H4 (cell line): ENCODE results near the gene PCYT1B. TPM values are rescaled to one million over a fixed set of nuclear protein-coding genes. Genes with fewer than 3 reads are reported as not detected.
"Not testable (repeated sequence)": the region's sequence is repeated elsewhere in the genome, so short reads cannot be mapped to it uniquely, and the experiment has no call there.

Experiments
- DNase-seq: peaks from one replicate; pipeline ENCODE4 v3.0.0-alpha.2; 2015; ENCODE audit warnings: low spot score
- total RNA-seq: library from RNA; depleted of rRNA; stranded (reverse); fragments of >200 nt; shearing (Covaris generic); gene quantifications from 2 replicates; pipeline ENCODE4 v1.2.3, GENCODE V29; 2014

The PCYT1B gene
- total RNA-seq, 1 experiment from 2014 or later = 0.46 TPM

DNA sequence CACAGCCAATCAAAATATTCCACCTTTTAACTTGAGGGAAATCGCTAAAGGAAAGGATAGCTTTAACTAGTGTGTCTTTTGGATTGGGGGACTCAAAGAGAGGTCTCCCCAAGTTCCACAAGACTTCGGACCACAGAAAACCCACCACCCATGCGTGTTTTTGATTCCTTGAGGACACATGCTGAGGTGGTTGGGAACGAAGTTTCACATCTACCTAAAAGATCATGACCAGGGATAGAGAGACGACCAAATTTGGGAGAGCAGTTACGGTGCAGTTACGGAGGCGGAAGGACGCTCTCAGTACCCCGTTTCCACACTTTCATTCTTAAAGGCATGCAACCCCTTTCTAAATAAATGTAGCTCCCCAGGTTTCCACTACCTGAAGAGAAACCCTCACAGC, 1.1 kb downstream of the PCYT1B start:
- DNase-seq = no peak

GRCh38 chrX:24643116-24643515, 4.0 kb downstream of the PCYT1B start:
- DNase-seq = no peak

DNA sequence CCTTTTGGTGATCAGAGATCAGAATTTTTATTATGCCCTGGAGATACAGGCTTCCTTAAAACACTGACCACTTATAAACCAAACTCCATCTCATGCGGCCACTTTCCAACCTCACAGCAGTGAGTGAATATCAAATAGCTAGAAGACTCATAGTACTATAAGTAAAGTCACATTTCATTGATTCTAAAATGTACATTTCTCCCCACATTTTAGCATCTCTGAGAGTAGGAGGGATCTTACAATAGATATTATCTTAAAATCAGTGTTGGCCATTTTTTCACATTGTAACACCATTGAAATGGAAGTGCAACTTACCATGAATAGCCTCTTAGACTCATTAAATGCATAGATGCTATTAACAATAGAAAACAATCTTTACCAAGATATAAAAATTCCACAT, 17.4 kb downstream of the PCYT1B start:
- DNase-seq = no peak

- DNase-seq = peak; percentile 84
Observed at GRCh38 chrX:24619647-24620046, 27.5 kb downstream of the PCYT1B start.

DNA sequence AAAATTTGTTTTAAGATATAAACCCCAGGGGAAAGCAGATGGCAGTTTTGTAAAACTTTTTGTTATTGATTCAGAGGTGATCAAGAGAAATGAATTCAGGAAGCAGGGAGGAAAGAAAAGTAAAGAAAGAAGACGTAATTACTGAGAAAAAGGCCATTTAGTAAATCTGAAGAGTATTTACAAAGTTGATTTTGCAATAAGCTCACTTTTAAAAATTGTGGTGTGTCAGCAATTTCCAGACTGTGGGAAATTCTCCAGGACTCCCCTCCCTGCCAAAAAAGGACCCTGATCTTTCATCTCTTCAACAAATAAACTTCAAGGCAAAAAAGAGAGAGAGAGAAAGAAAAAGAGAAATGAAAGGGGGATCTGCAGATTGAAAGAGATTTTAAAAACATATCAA, 36.6 kb downstream of the PCYT1B start:
- no peak for DNase-seq

DNA sequence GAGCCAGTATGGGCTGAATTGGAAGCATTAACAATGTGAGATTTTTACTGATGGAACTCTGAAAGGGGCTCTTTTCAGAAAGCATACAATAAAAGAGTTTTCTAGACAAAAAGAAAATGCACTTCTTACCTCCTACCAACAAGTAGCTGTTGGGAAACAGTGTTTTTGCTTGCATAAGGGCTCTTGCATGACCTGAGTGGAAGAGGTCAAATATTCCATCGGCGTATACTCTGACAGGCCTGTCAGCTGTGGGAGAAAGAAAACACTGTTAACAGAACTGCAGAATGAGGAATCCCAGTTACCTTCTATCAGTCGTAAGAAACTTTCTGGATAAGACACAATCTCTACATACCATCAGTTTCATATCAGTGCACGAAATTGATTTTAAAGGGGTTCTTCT, 39.5 kb downstream of the PCYT1B start:
- no peak for DNase-seq

DNA sequence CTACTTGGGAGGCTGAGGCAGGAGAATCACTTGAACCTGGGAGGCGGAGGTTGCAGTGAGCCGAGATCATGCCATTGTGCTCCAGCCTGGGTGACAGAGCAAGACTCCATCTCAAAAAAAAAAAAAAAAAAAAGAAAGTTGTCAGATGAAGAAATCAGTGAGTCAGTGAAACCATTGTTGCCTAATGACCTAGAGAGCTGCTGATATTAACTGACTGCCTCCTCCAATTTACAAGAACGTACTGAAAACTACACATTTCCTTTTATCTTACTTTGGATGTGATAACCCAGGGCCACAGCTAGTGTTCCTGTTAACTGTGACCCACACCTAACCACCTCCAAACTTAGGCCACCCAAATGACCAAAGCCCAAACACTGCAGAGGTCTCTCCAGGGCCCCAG, 41.2 kb downstream of the PCYT1B start:
- DNase-seq = not testable (repeated sequence)

- no peak for DNase-seq
Observed at GRCh38 chrX:24603191-24603590, 44.0 kb downstream of the PCYT1B start.

GRCh38 chrX:24601858-24602257, 45.3 kb downstream of the PCYT1B start:
- no peak for DNase-seq

DNA sequence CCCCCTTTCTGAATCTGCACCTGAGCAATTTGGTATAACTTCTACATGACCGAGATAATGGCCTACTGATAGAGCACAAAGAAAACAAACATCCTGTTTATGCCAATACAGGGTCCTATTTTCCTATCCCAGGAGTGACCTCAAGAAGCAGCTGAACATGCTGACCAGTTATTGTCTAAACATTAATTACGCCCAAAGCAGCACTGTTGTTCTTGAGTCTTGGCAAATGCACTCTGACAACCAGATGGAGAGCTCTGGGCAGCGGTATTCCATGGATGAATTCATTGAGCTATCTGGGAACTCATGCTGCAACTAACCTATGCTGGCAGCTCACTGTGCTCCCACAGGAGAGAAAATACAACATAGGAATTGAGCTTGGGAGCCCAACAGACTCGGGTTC, 52.6 kb downstream of the PCYT1B start:
- DNase-seq = no peak

- DNase-seq = no peak
Observed at GRCh38 chrX:24590111-24590510, 57.0 kb downstream of the PCYT1B start.

GRCh38 chrX:24577091-24577490, 70.1 kb downstream of the PCYT1B start:
- no peak for DNase-seq

- no peak for DNase-seq
Observed at GRCh38 chrX:24575496-24575895, 71.7 kb downstream of the PCYT1B start.

GRCh38 chrX:24574743-24575142, 72.4 kb downstream of the PCYT1B start:
- DNase-seq = peak; percentile 2

- DNase-seq = no peak
Observed at GRCh38 chrX:24567169-24567568, 80.0 kb downstream of the PCYT1B start.

DNA sequence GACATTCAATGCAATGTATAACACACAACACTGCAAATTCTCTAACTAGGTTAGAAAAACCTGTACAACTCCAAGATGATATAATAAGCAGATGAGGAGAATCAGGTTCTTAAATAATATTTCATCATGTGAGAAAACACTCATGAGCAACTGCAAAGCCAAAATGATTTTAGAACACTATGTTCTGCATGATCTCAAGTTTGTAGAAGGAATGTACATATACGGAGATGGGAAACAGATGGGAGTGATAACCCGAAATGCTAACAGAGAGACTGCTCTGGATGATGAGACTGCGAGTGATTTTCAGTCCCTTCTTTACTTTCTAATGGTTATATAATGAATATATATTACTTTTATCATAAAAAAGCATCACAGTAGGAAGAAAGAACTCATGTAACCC, 80.9 kb downstream of the PCYT1B start:
- no peak for DNase-seq

DNA sequence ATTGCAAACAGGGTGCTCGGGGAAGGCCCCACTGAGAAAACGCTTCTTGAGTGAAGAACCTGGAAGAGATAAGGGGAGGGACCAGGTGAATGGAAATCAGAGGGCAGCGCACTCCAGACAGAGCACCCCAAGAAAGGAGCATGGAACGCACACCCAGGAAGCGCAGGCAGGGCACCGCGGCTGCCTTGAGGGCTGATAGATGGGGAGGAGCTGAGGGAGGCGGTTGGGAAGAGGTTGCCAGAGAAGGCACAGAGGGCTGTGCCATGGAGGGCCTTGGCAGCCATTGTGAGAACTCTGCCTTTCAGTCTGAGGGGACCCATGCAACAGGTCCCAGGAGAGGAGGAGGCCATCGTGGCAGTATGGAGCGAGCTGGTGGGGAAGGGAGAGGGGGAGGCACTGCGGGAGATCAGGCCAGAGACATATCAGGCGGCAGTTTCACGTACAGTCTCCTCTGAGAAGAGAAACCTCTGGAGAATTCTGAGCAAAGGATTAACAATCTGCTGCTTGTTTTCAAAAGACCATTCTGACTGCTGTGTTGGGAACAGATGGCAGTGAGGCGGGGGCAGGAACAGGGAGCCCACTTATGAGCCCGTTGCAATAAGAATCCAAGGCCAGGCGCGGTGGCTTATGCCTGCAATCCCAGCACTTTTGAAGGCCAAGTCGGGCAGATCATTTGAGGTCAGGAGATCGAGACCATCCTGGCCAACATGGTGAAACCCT, 83.7 kb downstream of the PCYT1B start:
- DNase-seq = no peak

GRCh38 chrX:24561121-24561520, 86.0 kb downstream of the PCYT1B start:
- DNase-seq = peak; percentile 12

DNA sequence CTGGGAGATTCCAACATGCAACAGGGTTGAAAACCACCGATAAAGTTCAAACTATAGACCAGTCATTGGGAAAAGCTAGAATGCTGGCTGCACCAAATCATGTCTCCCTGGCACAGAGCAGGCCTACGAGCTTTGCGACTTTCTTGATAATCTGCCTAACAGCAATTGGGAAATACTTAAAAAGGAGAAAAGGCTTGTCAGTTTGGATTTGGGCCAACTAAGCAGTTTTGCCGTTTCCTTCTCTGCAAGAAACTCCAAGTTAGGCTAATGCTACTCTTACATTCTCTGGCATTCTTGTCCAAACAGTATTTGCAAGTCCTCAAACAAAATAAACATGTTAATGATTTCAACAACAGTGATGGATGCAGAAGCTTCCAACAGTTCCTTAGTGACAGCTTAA, 94.1 kb downstream of the PCYT1B start:
- no peak for DNase-seq

DNA sequence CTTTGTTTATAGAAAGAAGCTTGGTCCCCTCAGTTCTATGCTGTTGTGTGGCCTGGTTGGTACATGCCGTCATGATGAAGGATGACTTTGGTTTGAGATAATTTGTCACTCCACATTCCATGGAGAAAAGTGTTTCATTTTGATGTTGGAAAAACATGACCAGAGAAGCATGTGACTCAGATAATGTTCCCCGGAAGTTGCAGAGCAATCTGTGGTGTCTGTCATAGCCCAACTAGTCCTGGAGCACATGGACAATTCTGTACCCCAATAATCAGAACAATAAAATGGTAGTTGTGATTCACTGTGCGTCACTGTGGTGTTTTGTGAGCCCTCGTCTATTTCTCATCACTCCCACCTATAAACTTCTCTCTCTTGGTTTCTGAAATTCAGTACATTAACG, 97.0 kb downstream of the PCYT1B start:
- no peak for DNase-seq

- no peak for DNase-seq
Observed at GRCh38 chrX:24547961-24548360, 99.2 kb downstream of the PCYT1B start.

DNA sequence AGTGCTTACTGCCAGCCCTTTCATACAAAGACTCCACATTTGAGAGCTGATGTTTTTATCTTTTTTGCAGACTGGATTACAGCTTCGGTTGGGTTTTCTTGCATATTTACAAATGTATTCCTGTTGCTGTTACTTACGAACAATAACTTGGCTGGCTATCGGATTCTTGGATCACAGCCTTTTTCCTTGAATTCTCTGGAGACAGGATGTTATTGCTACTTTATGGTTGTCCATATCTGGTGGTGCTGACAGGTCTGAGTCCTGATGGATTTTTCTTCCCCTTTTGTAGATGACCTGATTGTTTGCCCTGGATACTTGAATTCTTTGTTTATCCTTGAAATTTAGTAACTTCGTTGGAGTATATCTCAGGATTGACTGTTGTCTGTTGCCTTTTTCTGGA, 104.4 kb downstream of the PCYT1B start:
- DNase-seq = no peak

- no peak for DNase-seq
Observed at GRCh38 chrX:24536551-24536950, 110.6 kb downstream of the PCYT1B start.

DNA sequence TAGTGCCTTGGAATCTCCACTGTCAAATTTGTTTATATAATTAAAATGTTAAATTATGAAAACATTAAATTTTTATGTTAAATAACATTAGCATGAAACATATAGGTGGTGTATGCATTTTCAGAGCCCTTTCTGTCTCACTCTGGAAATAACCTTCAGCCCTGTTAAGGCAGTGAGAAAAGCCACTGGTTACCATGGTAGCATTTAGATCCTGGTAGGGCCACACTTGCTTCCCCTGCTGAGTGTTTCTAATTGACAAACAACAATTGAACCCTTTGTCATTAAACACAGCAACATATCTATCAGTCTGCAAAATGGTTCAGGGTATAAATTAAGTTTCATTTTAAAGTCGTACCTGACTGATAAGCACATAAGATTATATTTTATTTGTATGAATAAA, 118.5 kb downstream of the PCYT1B start:
- DNase-seq = no peak
